ENCODE data around the gene ARRB1.
A peak's percentile ranks its signal among the peaks of the same experiment; 100 is the strongest.

ARRB1 gene

DNA sequence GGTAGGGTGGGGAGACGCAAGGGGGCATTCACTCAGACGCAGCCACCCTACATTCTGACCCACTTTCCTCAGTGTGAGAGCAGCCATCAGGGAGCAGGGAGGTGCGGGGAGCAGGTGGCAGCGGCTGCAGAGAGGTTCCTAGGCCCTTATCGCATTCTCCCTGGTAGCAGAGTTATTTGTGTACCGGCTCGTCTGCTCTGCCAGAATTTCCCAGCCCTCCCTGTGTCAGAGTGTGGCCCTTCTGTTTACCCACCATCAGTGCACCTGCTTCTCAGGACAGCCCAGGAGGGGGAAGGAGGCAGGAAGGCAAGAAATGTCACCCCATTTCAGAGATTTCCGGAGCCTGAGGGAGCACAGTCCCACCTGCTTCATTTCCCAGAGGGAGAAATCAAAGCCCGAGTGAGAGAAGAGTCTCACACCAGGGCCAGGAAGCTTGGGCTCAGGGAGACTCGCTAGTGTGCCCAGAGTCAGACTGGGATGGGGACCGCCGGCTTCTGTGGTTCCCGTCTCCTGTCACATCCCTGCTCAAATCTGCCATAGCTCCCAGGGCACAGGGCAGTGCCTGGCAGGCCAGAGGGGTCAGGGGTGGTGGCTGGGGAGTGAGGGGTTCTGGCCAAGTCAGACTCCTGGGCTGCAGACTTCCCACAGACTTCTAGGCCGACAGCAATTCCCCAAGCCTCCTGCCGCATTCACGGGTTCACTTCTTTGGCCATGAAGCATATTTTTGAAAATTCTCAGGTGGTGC is 49.7 kb downstream of the ARRB1 start:
- DNase-seq (ENCODE audit: low read depth in 2 of 2): no peak

DNA sequence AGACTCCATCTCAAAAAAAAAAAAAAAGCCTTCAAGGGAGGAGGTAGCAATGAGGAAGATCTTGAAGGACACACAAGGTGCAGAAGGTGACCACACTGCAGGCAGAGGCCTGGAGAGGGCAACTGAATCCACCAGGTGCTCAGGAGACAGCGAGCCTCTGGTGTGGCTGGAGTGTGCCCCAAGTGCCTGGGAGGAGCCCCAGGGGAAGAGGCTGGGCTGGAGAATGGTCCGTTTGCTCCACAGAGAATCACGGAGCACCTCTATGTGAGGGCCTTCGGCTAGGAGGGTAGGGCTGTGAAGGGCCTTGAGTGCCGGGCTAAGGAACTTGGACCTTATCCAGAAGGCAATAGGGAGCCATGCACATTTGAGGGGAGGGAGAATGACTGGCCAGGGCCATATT is 50.3 kb downstream of the ARRB1 start:
- DNase-seq (ENCODE audit: low read depth in 2 of 2): no peak

DNA sequence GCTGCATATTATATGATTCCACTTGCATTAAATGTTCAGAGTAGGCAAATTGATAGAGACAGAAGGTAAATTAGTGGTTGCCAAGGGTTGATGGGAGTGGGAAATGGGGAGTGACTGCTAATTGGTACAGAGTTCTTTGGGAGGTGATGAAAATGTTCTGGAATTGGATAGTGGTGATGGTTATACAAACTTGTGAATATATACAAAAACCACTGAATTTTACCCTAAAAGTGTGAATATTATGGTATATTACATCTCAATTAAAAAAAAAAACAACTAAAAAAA is 52.5 kb downstream of the ARRB1 start:
- DNase-seq (ENCODE audit: low read depth in 2 of 2): no peak

DNA sequence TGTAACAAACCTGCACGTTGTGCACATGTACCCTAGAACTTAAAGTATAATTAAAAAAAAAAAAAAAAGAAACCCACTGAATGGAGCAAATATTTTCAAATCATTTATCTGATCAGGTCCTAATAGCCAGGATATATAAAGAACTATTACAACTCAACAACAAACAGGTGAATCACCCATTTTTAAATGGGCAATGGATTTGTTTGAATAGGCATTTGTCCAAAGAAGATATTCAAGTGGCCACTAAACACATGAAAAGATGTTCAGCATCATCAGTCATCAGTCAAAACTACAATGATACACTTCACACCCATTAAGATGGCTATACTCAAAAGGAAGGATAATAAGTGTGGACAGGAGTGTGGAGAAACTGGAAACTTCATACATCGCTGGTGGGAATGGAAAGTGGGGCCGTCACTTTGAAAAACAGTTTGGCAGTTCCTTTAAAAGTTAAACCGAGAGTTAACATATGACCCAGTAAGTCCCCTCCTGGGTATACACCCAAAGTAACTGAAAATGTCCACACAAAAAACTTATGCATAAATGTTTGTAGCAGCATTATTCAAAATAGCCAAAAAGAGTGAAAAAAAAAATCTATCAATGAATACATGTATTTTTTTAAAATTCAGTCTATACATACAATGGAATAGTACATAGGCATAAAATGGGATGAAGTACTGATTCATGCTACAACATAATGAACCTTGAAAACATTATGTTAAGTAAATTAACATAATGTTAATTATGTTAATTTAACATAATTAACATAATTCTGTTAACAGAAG is 53.1 kb downstream of the ARRB1 start:
- DNase-seq (ENCODE audit: low read depth in 2 of 2): no peak

DNA sequence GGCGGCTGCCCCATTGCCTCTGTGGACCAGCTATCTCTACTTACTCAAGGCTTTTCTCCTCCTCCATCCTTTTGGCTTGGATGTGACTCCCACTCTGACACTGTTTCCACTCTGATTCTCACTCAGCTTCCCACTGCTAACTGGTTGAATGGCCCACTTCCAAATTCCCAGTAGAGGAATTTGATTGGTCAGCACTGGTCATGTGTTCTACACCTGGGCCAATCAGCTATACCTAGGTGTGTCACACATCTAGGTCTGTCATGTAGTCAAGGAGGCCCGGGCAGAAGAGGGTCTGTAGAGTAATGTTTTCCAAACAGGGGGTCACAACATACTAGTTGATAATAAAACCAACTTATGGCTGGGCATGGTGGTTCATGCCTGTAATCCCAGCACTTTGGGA is 57.6 kb downstream of the ARRB1 start:
- DNase-seq (ENCODE audit: low read depth in 2 of 2): no peak

DNA sequence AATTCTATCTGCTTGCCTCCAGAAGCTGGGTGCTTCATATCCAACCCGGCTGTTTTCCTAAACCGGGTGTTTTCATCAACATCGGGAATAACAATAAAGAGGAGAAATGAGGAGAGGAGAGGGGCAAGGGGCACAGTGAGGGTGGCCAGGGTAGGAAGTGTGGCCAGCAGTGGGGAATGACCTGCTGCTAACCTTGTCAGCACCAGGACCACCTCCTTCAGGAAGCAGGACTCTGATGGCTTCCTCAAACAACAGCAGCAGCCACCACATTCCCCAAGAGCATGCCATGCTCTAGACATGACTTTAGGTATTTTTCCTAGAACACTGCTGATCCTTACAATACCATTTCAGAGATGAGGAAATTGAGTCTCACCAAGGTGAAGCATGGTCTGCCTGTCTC is 58.5 kb downstream of the ARRB1 start:
- no peak for DNase-seq (ENCODE audit: low read depth in 2 of 2)

DNA sequence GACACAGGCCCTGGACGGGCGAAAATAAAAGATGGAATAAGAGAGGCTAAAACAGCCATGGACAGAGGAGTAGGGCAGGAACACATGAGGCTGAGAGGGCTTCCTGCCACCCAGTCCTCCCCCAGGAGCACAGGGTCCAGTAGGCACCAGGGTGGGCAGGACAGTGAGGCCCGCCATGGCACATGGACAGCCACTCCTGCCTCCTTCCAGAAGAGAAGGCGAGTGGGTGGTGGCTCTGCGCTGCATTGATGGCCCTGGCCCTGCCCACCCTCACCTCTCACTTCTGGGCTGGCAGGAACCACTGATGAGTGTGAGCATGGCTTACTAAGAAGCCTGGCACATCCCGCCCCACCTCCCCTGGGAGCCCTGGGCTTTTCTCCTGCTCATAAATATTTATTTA is 59.7 kb downstream of the ARRB1 start:
- DNase-seq (ENCODE audit: low read depth in 2 of 2): no peak

DNA sequence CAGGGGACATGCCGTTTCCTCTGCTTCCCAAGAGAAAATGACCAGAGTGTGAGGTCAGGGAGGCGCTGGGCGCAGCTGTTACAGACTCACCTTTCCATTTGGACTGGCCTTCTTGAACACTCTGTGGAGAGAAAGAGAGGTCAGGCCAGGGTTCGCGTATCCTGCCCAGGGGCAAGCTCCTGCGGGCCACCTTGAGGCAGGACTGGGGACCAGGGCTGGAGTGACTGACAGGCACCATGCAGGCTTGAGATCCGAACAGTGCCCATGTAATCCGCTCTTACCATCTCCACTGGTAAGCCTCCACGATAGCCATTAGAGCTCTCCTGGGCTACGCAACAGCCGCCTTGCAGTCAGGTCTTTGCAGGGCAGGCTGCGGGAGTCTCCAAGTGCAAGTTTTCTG is 61.5 kb downstream of the ARRB1 start:
- DNase-seq (ENCODE audit: low read depth in 2 of 2): no peak

DNA sequence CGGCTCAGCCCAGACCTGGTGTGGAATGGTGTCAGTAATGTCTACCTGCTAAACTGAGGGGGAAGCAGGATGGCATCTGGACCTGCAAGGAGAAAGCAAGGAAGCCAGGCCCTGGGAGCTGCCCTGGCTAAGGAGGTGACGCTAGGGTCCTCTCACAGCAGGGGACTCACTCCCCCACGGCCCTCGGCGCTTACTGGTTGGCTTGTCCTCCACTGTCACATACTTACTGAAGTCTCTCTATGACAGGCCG is 62.0 kb downstream of the ARRB1 start:
- no peak for DNase-seq (ENCODE audit: low read depth in 2 of 2)

DNA sequence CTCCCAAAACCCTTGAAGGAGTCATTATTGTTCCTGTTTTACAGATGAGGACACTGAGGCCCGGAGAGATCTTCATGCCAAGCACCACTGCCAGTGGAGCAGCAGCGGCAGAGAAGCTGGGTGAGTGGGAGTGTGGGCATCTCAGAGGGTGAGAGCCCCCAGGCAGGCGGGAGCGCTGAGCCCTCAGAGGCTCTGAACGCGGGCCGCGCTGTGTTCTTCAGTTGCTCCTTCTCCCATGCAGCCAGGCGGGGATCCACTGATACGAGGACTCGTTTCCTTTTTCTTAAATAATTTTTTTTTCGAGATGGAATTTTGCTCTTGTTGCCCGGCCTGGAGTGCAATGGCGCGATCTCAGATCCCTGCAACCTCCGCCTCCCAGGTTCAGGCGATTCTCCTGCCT is 63.9 kb downstream of the ARRB1 start:
- DNase-seq (ENCODE audit: low read depth in 2 of 2): no peak

DNA sequence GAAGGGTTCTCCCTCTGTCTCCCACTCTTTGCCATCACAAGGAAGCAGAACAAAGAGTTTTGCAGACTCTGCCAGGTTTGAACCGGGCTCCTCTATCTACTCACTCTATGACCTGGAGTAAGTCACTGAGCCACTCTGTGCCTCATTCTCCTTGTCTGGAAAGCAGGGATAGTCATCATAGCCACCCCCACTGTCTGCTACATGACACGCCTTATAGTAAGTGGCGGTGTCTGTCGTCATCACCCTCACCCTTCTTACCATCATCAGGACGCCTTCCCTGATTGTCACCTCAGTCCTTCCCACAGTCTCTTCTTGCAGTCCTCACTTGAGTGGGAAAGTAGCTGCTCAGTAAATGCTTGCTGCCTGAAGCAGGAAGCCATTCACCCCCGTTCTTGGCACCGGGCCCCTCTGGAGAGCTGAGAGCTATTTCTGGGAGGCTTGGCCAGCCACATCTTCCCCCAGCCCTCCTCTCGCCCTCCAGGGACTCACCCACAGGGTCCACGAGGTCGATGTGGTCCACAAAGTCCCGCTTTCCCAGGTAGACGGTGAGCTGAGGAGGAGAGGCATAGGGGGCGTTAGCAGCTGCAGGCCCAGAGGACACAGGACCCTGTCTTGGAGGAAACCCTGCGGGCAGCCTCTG is 64.5 kb downstream of the ARRB1 start:
- DNase-seq (ENCODE audit: low read depth in 2 of 2): no peak

DNA sequence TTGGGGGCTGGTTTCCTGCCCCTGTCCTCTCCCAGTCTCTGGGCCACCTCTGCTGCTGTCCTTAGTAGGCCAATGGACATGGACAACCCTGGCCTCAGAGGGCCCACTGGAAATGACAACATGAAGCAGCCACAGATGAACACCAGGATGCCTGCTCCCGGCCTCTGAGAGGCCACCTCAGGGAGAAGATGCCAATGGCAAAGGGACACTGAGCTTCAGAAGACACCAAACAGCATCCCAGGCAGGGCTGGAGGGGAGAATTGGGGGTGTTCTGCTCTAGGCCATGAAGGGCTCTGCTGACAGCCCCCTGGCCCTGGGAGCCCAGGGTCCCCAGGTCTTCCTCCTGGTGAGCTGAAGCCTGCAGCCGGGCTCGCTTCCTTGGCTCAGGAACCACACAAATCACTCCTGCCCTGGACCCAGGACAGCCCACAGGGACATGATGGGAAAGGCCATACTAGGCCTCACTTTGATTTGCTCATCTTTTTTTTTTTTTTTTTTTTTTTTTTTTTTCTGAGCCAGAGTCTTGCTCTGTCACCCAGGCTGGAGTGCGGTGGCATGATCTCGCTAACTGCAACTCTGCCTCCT is 65.6 kb downstream of the ARRB1 start:
- DNase-seq (ENCODE audit: low read depth in 2 of 2): no peak

DNA sequence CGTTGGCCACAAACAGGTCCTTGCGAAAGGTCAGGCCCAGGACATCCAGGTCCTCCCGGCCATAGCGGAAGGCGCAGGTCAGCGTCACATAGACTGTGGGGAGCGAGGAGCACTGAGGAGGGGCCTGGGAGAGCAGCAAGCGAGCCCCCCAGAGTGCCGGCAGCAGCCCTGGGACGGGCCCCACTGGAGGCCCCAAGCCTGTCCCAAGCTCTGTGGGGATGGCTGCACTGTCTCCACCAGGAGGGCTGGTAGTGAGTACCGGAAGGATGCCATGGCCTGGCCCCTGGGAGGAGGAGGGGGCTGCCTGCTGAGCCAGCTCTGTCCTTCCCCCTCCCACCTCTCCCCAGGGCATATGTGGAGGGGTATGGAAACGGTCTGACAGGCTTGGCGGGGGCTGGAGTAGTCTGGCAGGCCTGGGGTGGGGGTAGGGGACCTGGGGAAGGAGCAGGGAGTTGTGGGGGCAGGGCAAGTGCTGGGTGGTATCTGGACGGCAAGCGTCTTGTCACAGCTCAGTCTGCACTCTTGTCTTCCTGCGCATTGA is 68.0 kb downstream of the ARRB1 start:
- DNase-seq (ENCODE audit: low read depth in 2 of 2): no peak

DNA sequence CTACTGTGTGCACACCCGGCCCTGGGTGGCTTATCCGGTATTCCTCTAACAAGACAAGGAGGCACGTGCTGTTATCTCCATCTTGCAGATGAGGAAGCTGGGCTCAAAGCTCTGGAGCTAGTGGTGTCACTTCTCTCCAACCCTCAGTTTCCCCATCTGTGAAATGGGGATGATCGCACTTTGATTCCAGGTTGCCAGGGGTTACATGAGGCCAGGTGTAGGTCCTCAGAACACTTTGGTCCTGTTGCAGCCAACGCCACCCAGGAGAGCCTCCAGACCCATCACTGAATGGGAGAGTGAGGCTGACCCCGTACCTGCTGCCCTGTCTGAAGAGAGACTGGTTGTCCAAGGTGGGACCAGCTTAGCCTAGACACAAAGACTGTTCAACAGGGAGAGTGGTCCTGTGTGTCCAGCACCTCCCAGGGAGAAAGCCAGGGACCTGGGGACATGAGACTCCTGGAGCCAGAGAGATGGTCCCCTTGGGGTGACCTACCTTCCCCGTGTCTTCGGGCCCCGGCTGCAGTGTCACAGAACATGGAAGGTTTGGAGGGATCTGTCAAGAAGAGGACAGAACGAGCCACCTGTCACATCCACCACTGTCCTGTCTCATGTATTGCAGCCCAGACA is 69.9 kb downstream of the ARRB1 start:
- no peak for DNase-seq (ENCODE audit: low read depth in 2 of 2)

DNA sequence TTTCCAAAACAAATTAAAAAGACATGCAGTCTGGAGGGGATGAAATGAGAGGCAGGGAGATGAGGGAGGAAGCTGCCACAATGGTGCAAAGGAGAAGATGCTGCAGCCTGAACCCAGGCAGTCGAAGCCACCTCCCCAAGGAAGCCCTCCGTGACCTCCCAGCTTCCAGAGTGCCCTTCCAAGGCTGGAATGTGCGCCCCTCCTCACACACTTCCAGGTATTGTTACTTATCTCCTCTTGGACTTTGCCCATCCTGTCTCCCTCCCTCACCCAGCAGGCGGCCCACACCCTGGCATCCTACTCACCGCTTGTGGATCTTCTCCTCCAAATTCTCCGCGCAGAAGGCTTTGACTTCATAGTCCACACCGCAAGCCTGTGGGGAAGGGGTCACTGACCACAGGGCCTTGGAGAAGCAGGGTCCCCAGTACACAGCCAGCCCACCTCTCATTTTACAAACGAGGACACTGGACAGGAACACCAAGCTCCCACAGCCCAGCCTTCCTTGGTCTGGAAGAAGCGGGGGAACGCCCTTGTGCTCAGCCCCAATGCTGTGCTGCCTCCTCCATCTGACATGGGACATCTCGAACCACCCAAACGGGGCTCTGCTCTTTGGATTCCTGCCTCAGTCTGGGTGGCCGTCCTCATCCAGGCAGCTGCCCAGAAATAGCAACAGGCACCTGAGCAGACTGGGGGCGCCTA is 70.5 kb downstream of the ARRB1 start:
- no peak for DNase-seq (ENCODE audit: low read depth in 2 of 2)

DNA sequence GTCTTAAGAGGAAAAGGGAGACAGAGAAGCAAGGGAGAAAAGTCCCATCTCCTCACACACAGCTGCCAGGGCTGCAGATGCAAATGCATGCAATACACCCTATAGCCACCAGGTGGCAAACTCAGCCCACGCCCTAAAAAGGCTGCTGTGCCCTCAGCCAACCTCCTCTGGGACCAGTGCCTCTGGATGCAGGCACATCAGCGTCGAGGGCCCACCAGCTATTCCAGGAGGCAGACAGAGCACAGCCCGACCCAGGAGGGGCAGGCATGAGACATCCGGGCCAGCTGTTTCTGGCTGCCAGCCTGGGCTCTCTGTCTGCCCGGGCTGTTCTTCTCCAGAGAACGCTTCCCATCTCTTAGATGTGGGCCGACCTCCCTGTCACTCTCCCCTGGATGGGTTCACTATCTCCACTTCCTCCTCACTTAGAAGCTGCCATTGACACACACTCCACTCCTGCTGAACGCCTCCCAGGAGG is 71.2 kb downstream of the ARRB1 start:
- DNase-seq (ENCODE audit: low read depth in 2 of 2): peak; percentile 55 to 75

DNA sequence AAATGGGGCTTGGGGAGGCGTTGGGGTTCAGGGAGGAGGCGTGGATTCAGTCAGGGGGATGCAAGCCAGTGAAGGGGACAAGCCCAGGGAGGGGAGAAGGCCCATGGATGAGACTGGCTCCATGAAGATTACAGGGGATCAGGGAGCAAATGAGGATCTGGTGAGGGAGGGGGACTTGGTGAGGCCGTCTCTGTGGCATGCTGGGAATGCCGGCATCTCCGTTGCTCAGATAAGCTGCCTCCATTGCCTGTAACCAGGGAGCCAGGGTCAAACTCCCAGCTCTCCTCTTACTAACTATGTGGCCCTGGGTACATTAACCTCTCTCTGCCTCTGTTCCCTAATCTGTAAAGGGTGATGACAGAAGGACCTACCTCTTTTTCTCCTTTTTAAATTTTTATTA is 72.2 kb downstream of the ARRB1 start:
- DNase-seq (ENCODE audit: low read depth in 2 of 2): no peak

DNA sequence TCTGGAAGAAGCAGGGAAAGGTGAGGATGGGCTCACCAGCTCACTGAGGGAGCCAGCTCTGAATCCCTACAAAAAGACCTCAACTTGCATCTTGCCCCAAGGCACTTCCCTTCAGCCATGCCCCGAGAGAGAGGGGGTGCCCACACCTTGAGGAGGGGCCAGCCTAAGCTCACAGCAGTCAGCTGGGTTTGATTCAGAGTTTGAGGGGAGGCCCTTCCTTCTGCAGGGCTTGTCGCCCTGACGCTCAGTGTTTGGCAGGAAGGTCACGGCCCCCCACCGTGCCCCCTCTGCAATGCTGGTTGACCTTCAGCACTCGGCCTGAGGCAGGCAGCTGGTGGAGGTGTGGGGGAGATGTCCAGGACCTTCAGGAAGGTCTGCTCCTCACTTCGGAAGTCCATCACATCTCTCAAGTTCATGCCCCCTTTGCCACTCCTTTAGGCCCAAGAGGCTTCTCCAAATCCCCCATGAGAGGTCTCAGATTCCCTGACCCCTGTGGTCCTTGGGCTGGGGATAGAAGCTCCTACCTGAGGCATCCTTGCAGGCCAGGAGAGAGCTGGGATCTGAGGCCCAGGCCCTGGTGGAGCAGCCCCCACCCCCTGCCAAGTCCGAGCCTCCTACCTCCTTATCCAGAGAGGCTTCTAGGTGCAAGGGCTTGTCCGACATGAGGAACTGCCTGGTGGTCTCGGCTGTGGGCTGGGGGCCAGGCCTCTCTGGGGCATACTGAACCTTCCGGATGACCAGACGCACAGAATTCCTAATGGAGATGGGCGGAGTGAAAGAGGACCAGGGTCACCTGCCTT is 73.3 kb downstream of the ARRB1 start:
- DNase-seq (ENCODE audit: low read depth in 2 of 2): no peak

DNA sequence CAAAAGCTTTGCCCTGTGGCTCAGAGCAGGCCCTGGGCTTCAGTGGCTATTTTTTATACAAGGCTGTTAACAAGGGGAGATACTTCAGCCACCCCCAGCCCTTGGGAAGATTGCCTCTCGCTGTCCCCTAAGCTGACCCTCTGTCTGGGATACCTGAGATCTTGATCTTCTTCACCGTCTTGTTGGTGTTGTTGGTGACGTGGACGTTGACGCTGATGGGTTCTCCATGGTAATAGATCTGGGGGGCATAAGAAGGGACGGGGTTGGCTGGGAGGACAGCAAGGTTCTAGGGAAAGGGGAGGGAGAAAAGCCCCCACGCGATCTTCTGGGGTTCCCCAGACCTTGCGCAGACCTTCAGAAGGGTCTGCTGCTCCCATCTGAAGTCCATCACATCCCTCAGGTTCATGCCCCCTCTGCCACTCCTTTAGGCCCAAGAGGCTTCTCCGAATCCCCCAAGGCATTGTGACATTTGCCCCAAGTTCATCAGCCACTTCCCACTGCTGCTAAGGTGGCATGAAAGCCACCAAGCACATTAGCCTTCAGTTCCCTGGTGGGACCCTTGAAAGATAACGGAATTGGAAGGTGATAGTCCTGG is 74.2 kb downstream of the ARRB1 start:
- no peak for DNase-seq (ENCODE audit: low read depth in 2 of 2)

DNA sequence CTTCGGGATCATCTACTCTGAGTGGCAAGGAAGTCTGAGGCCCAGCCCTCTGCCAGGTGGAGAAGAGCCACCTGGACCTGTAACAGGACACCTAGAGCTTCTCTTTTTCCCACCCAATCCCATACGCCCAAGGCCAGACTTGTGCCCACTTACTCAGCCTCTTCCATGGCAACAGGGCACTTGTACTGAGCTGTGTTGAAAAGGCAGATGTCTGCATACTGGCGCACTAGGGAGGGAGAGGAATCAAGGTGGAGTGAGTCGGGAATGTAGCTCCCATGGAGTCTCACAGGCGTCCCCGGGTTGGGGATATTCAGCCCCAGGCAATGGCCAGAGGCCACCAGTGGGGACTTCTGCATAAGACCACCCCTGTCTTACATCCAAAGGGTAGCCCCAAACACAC is 74.8 kb downstream of the ARRB1 start:
- no peak for DNase-seq (ENCODE audit: low read depth in 2 of 2)
